Measurements from ENCODE around the gene RXFP1.

DNA sequence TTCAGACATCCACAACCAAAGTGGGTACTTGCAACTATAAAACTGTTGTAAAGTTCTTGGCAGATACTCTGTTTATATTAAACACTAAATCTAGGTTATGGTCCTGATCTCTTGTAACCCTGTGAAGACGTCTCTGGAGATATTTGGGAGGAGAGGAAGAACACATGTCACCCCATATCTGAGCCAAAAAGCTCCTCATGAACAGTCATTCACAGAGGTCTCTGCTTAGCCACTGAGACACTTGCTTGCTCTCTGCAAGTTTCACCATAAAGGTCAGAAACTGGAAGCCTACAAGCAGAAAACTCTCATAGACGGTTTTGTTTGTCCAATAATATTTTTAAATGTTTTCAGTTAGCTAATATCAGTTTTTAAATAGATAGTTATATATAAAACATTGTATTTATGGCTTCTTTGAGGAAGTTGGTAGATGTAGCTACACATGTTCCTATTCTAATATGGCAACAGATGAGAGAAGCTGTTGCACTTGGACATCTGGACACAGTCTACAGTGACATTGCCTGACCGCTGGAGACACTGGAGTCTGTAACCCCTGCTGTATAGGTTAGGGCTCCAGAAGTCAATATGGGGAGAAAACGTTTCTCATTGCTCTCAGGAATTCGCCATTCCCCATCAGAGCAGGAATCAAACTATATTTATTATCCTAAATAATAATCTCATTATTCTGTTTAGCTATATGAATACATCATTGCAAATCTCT, 76.4 kb downstream of the RXFP1 start:
- no peak for TF ChIP-seq POLR2A (IDR thresholded peaks at IDR 0.05)
- TF ChIP-seq, protein P1, sequence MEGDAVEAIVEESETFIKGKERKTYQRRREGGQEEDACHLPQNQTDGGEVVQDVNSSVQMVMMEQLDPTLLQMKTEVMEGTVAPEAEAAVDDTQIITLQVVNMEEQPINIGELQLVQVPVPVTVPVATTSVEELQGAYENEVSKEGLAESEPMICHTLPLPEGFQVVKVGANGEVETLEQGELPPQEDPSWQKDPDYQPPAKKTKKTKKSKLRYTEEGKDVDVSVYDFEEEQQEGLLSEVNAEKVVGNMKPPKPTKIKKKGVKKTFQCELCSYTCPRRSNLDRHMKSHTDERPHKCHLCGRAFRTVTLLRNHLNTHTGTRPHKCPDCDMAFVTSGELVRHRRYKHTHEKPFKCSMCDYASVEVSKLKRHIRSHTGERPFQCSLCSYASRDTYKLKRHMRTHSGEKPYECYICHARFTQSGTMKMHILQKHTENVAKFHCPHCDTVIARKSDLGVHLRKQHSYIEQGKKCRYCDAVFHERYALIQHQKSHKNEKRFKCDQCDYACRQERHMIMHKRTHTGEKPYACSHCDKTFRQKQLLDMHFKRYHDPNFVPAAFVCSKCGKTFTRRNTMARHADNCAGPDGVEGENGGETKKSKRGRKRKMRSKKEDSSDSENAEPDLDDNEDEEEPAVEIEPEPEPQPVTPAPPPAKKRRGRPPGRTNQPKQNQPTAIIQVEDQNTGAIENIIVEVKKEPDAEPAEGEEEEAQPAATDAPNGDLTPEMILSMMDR (IDR thresholded peaks at IDR 0.05), result no peak
